Dedifferentiated amniotic fluid mesenchymal stem cell (primary cell): ENCODE results near the gene OSBPL5.

ENCODE experiments used
- DNase-seq: peaks from one replicate; pipeline ENCODE4 v3.0.0-alpha.2; 2016; ENCODE audit errors: extremely low spot score

Gene OSBPL5

DNA sequence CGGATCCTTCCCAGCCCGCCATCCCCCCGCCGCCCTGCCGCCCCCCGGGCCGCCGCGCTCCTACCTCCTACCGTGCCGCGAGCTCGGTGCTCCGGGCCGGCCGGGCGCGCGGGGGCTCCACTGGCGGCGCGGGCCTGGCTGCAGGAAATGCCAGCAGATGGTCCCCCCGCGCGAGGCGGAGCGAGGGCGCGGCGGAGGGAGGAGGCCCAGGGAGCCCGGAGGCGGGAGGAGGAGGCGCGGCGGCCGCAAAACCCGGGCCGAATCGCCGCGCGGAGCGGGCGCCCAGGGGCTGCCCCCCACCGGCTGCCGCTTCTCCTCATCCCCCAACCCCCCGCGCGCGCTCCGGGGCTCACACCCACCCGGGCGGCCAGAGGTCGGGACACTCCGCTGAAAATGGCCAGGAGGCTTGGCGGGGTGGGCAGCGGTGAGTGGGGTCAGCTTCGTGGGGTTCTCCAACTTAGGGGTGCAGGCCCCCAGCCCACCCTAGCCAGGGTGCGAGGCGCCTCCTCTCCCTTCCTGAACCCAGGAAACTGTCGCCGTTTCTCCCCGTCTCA lies at the start of gene OSBPL5:
TSS of gene OSBPL5 (minus strand) at position 159 of the 554 bp plus-strand sequence. CDS start 36,162 bp downstream, outside the sequence.
- peak; percentile 46 for DNase-seq

- DNase-seq = no peak
These were observed 49.2 kb upstream of the OSBPL5 start for GRCh38 chr11:3214420-3214699.

DNA sequence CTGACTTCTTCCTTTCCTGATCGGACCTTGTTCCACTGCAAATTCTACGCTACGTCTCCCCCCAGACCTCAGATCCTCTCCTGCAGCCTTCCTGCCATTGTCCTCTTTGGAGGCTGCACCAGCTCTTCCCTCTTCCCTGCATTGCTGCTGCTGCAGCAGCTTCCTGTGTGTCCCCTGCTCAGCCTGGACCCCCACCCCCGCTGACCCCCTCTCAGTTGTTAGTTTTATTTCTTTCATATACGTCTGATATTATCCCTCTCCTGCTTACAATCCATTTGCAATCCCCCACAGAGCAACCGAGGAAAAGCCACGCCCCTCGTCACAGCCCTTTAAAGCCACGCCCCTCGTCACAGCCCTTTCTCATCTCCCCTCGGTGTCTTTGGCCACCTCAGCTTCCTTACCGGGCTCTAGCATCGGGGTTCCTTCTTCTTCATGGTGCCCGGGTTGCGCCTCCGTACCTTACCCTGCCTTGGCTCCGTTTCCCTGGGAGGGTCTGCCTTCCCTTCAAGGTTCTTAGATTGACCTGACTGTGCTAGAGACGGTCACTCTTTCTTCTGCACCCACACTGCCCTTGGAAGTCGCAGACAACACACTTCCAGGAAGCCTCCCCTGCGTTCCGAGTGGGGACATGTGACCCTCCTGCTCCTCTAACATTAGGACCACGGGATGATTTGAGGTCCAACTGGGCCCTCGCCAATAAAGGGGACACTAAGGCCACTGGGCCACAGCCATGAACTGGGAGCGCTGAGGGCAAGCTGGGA lies 48.7 kb upstream of the OSBPL5 start:
- no peak for DNase-seq

DNA sequence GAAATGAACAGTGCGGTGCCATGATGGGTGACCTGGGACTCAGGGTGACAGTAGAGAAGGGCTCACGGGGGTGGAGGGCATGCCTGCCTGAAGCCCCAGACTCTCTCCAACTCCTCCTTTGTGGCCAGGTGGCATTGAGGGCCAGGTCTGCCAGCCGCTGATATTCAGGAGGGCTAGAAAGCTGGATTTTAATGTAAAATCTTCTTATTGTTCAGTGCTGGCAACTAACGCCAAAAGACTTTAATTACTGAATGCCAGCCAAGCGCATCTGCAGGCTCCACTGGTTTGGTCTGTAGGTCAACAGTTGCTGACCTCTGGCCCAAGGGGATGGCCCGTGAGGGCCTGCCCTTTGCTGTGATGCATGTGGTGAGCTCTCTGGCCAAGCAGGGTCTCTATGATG lies 43.2 kb upstream of the OSBPL5 start:
- DNase-seq = no peak

DNA sequence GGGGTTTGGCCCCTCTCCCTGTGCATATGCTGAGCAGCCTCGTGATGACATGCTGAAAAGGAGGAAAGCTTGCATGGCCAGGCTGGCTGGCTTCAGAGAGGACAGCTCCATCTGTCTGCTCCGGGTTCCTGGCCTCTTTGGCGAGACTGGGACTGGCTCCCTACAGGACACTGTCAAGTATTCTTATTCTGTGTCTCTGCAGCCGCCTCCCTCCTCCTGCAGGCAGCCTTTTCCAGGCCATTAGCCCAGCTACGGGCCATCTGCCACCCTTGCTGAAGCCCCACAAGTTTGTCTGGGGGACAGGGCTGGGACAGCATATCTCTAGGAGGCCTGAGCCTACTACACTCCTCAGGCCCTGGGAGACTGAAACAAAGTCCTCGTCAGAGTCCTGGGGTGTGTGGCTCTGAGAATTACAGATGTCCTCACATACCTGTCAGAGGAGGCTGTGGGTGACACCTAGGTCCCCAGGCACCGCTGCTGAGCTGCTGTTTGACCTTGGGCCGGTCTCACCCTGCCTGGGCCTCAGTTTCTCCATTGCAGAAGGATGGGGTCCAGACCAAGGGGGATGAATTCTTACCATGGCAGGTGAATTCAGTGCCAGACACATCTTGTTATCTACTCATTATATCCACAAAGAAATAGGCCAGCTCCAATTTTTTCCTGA lies 42.5 kb upstream of the OSBPL5 start:
- DNase-seq = no peak

- no peak for DNase-seq
These were observed 41.8 kb upstream of the OSBPL5 start for GRCh38 chr11:3206922-3207204.

DNA sequence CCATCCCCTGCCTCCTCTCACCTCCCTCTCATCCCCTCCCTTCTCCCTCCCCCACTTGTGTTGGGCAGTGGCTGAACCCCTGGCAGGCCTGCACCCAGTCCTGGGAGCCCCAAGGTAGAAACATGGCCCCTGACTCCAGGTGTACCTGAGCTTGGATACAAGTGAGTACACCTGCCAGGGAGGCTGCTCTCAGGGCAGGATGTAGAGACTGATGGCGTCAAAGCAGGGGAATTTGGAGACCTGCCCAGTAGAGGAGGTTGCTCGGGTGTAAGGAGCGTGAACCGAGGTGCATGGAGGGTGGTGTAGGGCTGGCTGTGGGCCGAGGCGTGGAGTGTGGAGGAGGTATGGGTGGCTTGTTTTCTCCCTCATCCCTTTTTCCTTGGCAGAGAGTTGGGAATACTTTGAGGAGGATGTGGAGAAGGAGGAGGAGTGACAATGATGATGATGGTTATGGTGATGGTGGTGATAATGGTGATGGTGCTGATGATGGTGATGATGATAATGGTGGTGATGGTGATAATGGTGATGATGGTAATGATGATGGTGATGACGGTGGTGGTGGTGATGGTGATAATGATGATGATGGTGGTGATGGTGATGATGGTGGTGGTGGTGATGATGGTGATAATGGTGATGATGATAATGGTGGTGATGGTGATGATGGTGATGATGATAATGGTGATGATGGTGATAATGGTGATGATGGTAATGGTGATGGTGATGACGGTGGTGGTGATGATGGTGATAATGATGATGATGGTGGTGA lies 41.2 kb upstream of the OSBPL5 start:
- DNase-seq = no peak

- DNase-seq = no peak
These were observed 40.4 kb upstream of the OSBPL5 start for GRCh38 chr11:3205261-3206155.

DNA sequence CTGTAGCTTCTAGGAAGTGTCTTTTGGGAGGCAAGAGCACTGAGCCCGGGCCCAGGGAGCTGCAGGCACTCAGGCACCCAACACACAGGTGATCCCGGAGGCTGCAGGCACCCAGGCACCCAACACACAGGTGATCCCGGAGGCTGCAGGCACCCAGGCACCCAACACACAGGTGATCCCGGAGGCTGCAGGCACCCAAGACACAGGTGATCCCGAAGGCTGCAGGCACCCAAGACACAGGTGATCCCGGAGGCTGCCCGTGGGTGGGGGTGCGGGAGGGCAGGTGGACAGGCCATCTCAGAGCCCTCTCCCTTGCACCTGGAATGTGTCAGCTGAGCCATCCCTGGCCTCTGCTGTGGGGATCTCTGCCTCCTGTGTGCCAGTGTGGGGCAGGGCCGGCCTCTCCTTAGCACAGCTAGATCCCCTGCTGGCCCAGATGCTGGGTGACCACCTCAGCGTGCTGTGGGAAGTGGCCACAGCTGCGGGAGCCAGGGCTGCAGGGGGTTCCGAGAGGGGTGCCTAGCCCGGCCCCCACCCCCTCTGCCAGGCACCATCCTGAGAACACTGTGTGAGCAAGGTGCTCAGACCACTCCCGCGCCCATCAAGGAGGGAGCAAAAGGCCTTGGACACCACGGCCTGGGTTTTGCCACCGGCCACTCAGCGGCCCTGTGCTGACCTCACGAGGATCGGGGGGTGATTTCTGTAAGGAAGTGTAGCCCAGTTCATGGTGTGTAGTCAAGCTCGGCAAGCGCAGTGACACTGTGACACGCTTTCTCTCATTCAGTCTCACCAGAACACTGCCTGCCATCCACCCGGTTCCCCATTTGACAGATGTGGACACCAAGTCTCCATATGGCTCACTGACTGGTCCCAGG lies 39.3 kb upstream of the OSBPL5 start:
- no peak for DNase-seq

- DNase-seq = no peak
These were observed 38.3 kb upstream of the OSBPL5 start for GRCh38 chr11:3203221-3204043.

DNA sequence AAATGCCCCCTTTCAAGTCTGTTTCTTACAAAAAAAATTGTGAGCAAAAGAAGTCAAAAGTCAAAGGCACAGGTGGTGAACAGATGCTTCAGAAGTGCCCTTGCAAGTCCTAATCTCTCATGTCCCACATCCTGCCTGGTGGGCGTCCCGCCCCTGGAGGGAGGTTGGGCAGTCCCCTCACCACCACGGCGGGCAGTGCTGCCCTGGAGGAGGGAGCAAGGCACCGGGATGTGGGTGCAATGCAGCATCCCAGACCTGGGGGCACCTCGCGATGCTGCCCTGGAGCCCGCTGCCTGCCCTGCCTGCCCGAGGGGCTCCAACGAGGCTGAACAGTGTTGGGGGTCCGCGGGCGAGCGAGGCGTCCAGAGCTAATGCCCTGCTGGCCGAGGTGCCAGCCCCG lies 37.6 kb upstream of the OSBPL5 start:
- no peak for DNase-seq

GRCh38 chr11:3202305-3202704 lies 37.2 kb upstream of the OSBPL5 start:
- DNase-seq = no peak

DNA sequence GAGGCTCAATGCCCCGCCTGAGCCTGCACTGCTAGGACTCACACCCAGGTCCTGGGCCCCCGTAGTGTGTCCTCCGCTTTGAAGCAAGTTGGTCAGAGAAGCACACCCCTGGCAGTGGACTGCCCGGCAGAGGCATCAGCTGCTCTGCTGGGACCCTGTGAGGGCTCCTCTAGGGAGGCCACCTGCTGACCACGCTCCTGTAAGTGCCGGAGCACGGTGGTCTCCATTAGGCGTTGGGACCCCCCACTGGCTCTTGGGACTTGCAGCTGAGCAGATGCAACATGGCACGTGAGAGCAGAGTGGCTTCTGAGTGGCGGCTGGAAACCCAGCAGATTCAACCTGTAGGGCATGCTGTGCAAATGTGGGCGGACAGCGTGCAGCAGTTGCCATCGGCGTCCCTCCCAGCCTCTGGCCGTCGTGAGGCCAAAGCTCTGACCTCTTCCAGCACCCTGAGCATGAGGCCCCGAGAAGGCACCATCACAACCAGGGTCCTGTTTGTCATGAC lies 36.6 kb upstream of the OSBPL5 start:
- no peak for DNase-seq

- no peak for DNase-seq
These were observed 36.0 kb upstream of the OSBPL5 start for GRCh38 chr11:3201112-3201581.

GRCh38 chr11:3200388-3201111 lies 35.4 kb upstream of the OSBPL5 start:
- no peak for DNase-seq

- no peak for DNase-seq
These were observed 34.6 kb upstream of the OSBPL5 start for GRCh38 chr11:3199537-3200295.

DNA sequence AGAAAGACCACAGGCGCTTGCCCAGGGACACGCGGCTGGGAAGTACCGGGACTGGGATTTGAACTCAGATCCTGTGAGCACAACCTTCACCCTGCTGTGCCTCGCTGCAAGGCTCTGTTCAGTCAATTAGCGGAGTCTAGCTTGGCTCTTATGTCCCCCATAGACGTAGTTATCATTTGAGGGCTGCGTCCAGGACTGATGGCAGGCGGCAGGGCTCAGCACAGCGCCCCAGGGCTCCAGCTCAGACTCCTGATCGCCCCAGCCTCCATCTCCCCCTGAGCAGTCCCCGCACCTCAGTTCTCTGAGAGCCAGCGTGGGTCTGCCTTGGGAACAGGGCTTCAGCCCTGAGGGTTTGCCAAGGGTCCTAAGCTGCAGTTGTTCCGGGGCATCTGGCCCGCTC lies 33.7 kb upstream of the OSBPL5 start:
- DNase-seq = no peak

- DNase-seq = no peak
These were observed 32.9 kb upstream of the OSBPL5 start for GRCh38 chr11:3197878-3198528.
